Measurements from ENCODE around the gene PRPF6. TPM values are rescaled to one million over a fixed set of nuclear protein-coding genes. Genes with fewer than 3 reads are reported as not detected.

The PRPF6 gene
- total RNA-seq, 1 donor, result 55.4 TPM

DNA sequence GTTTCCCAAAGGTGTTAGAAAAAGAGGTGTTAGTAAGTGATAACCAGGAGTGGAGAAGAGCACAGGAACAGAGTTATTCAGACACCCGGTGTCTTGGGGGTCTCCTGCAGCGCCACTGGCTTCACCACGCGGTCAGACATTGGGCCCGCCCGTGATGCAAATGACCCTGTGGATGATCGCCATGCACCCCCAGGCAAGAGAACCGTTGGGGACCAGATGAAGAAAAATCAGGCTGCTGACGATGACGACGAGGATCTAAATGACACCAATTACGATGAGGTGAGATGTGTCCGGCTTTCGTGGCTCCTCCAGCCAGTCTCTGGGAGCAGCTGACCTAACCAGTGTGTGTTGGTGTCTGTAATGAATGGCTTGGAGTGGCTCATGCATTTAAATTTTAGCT lies 2.0 kb downstream of the PRPF6 start:
- no peak for DNase-seq (ENCODE audit: low read depth)
- H3K4me3 ChIP-seq (ENCODE audit: low read depth, low read length), result no peak overlapping the region
- TF ChIP-seq, protein P1, sequence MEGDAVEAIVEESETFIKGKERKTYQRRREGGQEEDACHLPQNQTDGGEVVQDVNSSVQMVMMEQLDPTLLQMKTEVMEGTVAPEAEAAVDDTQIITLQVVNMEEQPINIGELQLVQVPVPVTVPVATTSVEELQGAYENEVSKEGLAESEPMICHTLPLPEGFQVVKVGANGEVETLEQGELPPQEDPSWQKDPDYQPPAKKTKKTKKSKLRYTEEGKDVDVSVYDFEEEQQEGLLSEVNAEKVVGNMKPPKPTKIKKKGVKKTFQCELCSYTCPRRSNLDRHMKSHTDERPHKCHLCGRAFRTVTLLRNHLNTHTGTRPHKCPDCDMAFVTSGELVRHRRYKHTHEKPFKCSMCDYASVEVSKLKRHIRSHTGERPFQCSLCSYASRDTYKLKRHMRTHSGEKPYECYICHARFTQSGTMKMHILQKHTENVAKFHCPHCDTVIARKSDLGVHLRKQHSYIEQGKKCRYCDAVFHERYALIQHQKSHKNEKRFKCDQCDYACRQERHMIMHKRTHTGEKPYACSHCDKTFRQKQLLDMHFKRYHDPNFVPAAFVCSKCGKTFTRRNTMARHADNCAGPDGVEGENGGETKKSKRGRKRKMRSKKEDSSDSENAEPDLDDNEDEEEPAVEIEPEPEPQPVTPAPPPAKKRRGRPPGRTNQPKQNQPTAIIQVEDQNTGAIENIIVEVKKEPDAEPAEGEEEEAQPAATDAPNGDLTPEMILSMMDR (IDR thresholded peaks at IDR 0.05; ENCODE audit: insufficient read depth, low read length), result no peak

DNA sequence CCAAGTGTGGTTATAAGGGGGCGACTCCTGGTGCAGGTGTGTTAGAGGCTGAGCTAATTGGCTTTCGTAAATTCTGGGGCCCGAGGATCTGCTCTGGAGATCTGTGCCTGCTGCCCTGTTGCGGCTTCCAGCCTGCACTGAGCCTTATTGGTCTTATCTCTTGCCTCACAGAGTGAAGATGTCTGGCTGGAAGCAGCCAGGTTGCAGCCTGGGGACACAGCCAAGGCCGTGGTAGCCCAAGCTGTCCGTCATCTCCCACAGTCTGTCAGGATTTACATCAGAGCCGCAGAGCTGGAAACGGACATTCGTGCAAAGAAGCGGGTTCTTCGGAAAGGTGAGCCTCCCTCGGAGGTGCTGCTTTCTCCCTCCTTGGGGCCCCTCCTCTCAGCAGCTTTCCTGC lies 20.0 kb downstream of the PRPF6 start:
- DNase-seq (ENCODE audit: low read depth), result no peak
- TF ChIP-seq, protein P1 (IDR thresholded peaks at IDR 0.05; ENCODE audit: insufficient read depth, low read length), result no peak

DNA sequence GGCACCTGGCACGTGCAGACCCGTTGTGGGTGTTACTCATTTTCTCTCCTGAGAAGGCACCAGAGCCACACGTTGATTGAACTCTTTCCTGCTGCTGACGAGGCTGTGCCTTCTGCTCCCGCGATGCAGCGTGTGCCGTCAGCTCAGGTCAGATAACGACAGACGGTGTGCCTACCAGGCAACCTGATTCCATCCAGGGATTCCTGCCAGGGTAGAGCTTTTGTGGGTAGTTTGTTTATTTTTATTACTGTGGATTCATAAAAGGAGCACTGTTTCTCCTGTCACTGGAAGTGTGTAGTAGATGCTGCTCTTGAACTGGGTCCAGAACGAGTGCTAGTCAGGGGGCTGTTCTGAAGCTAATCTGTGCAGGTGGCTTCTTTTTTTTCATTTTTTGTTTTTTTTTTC lies 20.7 kb downstream of the PRPF6 start:
- DNase-seq (ENCODE audit: low read depth), result no peak
- TF ChIP-seq, protein P1 (IDR thresholded peaks at IDR 0.05; ENCODE audit: insufficient read depth, low read length), result no peak
- no peak overlapping the region for H3K4me3 ChIP-seq (ENCODE audit: low read depth, low read length)

More for the DNA sequence above, 20.0 kb downstream of the PRPF6 start:
- no peak overlapping the region for H3K4me3 ChIP-seq (ENCODE audit: low read depth, low read length)

DNA sequence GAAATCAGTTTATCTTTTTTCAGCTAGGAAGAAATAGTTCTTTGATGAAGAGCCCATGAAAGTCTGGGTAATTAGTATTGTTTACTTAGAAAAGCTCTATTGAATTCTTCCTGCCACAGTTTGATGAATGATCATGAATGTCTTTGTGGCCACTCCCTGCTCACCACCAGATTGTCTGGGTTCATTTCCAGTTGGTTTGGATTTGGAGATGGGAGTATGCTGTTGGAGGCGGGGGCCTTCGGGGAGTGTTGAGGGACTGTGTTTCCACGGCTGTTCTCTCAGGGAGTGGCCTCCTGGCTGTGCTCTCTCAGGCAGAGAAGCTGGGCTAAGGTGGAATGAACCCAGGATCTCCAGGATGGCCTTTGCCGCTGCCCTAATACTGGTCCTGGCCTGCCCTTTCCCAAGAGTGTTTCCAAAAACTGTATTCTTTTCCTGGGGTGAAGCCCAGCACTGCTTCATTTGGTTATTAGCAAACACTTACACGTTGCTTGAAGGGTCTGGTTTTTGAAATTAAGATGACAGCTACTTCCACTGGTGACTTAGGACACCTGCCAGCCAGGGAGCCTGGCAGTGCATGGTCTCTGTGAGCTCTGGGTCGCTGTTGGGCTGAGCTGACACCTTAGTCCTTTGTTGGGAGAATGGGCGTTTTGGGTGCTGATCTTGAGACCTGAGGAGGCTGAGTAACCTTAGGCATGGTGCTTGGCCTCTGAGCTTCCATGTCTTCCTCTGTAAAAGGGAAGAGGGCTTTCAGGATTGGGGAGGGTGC lies 23.2 kb downstream of the PRPF6 start:
- DNase-seq (ENCODE audit: low read depth), result no peak
- TF ChIP-seq, protein P1 (IDR thresholded peaks at IDR 0.05; ENCODE audit: insufficient read depth, low read length), result no peak
- no peak overlapping the region for H3K4me3 ChIP-seq (ENCODE audit: low read depth, low read length)

DNA sequence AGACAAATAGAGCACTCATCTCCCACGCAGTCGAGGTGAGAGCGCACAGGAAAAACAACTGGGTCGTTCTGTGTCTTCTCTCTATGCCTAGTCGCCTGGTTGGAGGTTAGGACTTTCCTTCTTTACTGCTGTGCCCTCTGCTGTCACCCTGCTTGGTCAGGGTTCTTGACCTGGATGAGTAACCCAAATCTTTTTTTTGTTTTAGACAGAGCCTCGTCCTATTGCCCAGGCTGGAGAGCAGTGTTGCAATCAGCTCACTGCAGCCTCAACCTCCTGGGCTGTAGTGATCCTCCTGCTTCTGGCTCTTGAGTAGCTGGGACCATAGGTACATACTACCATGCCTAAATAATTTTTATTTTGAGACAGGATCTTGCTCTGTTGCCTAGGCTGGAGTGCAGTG lies 24.5 kb downstream of the PRPF6 start:
- DNase-seq (ENCODE audit: low read depth), result no peak

DNA sequence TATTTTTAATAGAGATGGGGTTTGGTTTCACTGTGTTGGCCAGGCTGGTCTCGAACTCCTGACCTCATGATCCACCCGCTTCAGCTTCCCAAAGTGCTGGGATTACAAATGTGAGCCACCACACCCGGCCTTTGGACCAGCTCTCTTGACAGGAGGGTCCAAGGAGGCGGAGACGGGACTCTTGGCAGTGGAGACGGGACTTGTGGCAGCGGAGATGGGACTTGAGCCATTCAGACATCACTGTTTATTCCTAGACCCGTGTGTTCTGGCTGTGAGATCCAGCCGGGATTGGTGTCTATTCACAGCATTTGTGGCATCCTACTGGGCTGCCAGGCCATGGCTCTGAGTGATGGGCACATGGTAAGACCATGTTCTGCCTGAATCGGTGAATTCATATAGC lies 25.6 kb downstream of the PRPF6 start:
- DNase-seq (ENCODE audit: low read depth), result no peak
- TF ChIP-seq, protein P1 (IDR thresholded peaks at IDR 0.05; ENCODE audit: insufficient read depth, low read length), result no peak
- H3K4me3 ChIP-seq (ENCODE audit: low read depth, low read length), result no peak overlapping the region

More for the DNA sequence above, 24.5 kb downstream of the PRPF6 start:
- H3K4me3 ChIP-seq (ENCODE audit: low read depth, low read length), result no peak overlapping the region
- TF ChIP-seq, protein P1 (IDR thresholded peaks at IDR 0.05; ENCODE audit: insufficient read depth, low read length), result no peak

DNA sequence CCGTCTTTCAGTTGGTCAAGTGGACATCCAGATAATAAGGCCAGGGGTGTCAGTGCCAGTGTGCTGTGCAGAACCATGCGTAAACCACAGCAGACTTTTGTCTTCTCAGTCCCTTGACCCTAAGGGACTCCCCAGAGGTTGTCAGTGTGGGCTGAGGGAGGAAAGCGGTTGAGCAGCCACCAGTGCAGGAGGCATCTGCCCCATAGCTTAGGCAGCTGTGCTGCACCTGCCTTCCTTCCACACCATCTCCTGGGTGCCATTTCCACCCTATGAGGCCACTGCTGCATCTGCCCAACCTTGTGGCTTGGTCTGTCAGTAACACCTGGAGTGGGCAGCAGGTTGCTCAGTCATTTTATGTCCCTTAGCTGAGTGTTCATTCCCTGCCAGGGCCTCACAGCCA lies 26.0 kb downstream of the PRPF6 start:
- TF ChIP-seq, protein P1 (IDR thresholded peaks at IDR 0.05; ENCODE audit: insufficient read depth, low read length), result no peak
- no peak overlapping the region for H3K4me3 ChIP-seq (ENCODE audit: low read depth, low read length)
- no peak for DNase-seq (ENCODE audit: low read depth)
